NCI-H1417 (cell line): ENCODE measurements around the gene FAM171A2.

Experiments
- DNase-seq, 3 experiments: peaks; one replicate each; lab custom pipeline; 2025; lab: John Stamatoyannopoulos, UW

The FAM171A2 gene

DNA sequence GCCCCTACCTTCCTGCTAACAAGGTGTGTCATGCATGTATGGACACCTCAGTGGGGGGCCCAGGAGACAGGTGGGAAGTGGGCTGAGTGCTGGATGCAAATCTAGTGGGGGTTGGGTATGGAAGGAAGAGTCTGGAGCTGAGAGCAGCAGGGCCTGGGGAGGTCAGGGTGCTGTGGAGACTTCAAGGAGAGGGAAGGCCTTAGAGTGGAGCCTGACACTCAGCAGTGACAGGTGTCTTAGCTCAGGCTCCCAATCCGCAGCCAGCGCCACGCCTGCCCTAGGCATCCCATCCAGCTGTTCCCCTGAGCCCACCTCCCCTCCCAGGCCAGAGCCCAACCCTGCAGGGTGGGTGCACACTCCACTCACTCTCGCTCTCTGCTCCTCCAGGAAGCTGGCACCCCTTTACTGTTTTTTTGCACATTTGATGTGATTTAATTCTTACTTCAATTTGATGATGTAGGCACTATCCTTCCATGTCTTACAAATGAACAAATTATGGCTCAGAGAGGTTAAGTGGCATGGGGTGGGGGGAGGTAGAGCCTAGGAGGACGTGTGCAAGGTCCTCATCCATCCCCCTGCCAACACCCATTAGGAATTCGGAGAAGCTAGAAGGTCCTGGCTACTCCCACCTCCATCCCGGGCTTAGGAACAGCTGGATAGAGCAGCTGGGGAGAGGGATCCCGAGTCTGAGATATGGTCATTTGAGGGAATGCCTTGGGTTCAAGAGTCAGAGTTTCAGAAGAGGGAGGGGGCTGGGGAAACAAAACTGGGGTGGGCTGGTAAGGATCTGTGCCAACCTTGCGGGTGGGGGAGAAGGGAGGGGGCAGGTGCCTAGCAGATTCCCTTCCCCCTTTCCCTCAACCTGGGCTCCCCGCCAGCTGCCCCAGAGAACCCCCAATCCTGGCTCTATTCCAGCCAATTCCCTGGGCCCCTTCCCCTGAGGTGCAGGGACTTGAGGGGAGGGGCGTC, 2.1 kb downstream of the FAM171A2 start:
- peak in 1 of 3 experiments; percentile 47 for DNase-seq

DNA sequence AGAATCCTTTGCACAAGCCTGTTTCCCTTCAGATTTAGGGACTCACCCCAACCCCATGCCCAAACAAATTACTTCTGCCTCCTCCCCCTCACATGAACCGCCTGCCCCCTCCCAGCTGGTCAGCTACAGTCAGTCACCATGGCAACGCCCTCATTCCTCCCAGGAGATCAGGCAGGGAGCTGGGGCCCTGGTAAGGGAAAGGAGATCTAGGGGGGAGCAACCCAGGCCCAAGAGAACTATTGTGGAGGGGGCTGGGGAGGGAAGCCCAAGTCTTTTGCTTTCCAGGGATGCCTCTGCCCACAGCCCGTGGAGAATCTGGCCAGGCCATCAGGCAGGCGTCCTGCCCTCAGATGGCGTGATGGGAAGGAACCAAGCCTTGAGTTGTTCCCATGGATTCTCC, 2.8 kb downstream of the FAM171A2 start:
- DNase-seq, result peak in 2 of 3 experiments; percentile 43 to 52

DNA sequence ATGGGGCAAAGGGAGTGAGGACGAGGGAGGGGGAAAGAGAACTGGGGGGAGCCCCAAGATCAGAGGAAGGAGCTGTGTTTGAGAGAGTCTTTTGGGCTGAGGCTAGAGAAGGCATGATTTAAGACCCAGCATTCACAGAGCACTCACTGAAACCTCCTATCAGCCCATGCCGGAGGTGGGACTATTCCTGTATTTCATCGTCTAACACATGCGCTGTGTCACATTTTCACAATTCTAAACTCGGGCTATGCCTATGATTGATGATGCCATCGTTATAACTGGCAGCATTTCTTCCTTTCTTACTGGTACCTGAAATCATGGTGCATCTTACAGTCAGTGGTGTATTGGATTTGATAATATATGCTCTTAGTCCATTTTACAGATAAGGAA, 3.5 kb downstream of the FAM171A2 start:
- DNase-seq, result no peak

DNA sequence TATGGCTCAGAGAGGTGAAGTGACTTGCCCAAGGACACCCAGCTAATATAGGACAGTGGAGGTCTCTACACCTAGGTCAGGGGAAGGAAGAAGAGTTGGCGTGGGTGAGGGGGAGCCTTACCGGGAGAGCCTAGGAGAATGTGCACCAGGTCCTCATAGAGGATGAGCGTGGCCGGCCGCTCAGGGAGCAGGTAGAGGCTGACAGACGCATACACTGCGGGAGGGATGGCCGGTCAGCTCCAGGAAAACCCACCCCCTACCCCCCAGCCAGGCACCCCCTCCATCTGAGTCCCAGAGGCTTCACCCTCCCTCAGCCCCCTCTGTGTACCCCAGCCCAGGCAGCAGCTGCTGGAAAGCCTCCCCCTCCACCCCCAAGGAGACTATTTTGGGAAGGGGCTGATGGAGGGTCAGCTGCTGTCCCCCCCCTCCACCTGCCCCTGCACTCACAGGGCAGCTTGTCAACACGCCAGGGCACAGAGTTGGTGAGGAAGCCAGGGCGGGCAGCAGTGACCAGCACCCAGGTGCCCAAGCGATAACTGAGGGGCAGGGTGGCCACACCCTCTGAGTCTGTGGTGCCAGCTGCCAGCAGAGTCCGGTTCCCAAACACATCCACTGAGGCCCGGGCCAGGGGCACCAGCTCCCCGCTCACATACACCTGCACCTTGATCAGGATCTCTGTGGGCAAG, 4.1 kb downstream of the FAM171A2 start:
- no peak for DNase-seq

DNA sequence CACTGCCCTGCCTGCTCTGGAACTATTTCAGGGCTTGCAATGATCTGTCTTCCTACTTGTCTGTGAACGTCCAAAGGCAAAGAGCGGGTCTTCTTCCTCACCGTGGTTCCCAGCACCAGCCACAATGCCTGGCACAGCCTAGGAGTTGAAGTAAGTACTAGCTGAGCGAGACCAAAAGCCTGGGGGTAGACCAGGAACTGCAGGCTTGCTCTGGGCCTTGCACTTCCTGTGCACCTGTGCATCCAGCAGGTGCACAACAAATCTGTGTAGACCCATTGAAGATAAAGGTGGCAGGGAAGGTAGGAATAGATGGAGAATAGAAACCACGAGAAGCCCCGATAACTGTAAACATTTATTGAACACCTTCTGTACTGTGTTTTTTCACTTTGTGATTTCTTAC, 4.6 kb downstream of the FAM171A2 start:
- DNase-seq, result no peak

DNA sequence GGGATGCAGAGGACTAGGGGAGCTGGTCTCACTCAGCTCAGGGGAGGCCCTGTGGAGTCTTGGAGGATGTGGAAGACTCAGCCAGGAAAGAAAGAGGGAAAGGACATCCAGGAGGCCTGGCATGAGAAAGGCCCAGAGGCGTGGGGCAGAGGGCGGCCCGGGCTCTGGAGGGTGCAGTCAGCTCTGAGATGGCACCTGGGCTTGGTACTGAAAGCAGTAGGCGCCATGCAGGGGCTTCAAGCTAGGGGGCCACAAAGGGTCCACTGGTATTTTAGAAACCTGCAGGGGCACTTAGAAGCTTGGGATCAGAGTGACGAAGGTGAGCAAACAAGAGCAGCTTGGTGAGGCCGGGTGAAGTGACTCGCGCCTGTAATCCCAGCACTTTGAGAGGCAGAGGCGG, 5.6 kb downstream of the FAM171A2 start:
- DNase-seq, result no peak

DNA sequence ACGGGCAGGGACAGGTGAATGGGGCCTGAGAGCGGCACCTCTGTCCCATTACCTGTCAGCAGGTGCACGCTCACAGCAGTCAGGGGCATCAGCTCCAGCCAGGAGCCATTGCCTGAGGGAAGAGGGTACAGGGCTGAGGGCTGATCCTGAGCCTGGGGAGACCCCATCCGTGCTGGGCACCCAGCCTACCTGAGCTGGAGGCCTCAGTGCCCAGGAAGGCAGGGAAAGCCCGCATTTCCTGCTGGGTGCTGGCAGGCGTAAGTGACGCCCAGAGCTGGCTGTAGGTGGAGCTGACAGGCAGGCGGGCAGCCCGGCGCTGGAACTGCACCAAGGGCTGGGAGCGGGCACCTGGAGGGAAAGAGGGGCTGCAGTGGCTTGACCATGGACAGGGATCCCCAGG, 7.4 kb downstream of the FAM171A2 start:
- no peak for DNase-seq

DNA sequence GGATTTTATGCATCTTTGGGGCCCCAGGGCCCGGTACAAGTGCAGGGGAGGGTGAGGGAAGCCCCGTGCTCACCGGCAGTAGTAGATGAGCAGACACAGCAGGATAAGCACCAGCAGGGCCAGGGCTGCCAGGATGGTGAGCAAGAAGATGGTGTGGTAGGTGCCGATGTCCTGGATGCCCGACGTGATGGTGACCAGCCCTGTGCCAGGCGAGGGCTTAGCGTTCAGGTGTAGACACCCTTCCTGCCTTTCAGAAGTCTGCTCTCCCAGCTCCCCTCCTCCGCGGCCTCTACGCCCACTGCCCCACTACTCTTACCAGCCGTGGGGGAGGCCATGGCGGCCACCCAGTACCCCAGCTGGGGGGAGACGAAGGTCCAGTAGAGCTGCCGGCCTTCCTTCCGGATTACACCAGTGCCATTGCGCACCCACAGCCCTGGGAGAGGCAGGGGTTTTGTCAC, 8.0 kb downstream of the FAM171A2 start:
- DNase-seq, result no peak

DNA sequence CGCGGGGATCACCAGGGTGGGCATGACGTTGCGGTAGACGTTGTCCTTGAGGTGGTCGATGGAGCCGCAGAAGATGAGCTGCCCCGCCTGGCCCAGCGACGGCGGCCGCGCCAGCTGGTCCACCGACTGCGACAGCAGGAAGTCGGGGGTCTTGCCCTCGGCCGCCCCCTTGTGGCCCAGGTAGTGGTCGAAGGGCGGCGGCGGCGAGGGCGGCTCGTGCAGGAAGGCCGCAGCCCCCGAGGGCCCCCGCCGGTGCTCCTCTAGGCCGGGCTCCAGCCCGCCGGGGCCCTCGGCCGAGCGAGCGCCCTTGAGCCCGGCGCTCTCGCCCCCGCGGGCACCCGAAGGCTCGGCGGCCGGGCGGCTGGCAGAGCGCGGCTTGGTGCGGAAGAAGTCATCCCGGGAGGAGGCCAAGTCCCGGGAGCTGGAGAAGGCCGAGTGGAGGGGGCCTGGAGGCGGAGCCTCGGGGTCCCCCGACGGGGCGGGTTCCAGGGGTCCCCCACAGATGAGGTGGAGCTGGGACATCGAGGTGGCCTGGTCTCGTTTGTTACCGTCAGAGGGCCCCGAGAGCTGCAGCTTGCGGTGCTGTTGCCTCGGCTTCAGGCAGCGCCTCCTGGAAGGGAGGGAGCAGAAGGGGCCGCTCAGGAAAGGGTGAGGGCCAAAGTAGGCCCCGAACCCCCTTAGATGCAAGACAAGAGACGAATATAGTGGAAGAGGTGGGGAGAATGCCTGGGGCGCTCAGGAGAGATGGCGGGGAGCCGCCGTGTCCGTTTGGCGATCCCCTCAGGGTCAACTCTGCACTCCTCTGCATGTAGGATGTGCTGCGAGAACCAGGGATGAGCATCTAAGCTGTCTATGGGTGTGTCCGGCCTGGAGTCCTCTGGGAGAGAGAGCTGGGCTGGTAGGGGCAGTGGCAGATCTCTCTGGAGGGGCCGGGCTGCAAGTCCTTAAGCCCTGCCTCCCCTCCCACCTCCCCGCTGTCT, 8.8 kb downstream of the FAM171A2 start:
- DNase-seq, result no peak

DNA sequence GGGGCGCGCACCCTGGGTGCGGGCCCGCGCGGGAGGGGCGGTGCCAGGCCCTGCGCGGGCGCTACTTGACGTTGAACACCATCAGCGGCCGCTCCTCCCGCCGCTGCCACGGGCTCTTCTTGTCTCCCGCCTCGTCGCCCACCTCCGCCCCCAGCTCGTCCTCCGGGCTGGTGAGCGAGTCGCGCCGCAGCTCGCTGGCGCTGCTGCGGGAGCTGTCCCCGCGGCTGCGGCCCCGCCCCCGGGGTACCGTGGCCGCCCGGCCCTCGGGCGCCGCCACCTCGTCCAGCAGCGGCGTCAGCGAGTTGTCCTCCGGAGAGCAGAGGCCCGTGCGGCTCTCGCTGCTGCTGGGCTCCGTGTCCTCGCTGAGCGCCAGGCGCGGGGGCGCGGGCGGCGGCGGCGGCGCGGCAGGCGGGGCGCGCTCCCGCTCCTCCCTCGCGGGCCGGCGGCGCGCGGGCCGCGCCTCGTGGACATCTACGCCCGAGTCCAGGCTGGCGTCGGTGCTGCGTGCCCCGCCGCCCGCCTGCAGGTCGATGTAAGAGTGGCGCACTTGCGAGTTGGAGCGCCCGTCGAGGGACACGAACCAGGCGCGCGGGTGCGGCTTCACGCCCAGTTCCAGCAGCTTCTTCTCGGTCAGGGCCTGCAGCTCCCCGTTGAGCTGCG, 9.9 kb downstream of the FAM171A2 start:
- no peak for DNase-seq

DNA sequence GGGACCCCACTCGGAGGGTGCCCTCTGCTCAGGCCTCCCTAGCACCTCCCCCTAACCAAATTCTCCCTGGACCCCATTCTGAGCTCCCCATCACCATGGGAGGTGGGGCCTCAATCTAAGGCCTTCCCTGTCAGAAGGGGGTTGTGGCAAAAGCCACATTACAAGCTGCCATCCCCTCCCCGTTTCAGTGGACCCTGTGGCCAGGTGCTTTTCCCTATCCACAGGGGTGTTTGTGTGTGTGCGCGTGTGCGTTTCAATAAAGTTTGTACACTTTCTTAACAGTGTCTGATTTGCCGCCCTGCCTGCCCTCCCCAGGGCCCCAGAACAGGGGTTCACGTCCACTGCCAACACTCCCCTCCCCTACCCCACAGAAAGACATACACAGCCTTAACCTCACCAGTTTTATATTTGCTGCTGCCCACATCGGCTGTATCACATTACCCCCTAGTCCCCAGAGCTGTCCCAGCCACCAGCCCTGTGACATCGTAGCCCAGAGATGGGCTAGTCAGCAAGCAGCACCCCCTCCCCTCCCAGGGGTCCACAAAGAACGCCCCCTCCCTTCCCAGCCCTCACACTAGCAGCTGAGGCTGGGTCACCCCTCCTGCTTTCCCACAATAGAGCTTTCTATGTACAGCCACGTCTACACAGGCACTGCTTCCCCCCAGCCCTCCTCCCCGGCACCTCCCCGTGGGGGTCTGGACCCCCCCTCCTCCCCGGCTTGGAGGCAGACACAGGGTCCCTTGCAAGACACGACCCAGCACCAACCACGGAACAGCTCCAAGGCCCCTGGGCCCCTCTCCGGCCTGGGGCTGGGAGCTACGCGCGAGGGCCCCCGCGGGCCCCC, 10.6 kb downstream of the FAM171A2 start:
- DNase-seq, result no peak

DNA sequence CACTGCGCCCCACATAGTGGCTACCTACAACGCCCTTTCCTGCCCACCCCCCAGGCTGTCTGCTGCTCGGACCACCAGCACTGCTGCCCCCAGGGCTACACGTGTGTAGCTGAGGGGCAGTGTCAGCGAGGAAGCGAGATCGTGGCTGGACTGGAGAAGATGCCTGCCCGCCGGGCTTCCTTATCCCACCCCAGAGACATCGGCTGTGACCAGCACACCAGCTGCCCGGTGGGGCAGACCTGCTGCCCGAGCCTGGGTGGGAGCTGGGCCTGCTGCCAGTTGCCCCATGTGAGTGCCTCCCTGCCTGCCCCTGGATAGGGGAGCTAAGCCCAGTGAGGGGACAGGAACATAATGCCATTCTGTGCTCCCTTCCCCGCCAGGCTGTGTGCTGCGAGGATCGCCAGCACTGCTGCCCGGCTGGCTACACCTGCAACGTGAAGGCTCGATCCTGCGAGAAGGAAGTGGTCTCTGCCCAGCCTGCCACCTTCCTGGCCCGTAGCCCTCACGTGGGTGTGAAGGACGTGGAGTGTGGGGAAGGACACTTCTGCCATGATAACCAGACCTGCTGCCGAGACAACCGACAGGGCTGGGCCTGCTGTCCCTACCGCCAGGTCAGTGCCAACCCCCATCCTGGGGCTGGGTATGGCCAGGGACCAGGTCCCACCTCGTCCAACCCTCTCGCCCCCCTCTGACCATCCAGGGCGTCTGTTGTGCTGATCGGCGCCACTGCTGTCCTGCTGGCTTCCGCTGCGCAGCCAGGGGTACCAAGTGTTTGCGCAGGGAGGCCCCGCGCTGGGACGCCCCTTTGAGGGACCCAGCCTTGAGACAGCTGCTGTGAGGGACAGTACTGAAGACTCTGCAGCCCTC, 11.5 kb downstream of the FAM171A2 start:
- DNase-seq, result no peak

DNA sequence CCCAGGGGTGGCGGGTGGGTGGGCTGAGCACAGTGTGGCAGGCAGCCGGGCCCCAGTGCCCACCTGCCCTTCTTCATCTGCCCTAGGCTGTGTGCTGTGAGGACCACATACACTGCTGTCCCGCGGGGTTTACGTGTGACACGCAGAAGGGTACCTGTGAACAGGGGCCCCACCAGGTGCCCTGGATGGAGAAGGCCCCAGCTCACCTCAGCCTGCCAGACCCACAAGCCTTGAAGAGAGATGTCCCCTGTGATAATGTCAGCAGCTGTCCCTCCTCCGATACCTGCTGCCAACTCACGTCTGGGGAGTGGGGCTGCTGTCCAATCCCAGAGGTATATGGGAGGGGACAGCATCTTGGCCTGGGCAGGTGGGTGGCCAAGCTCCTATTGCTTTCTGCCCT, 12.2 kb downstream of the FAM171A2 start:
- DNase-seq, result no peak

DNA sequence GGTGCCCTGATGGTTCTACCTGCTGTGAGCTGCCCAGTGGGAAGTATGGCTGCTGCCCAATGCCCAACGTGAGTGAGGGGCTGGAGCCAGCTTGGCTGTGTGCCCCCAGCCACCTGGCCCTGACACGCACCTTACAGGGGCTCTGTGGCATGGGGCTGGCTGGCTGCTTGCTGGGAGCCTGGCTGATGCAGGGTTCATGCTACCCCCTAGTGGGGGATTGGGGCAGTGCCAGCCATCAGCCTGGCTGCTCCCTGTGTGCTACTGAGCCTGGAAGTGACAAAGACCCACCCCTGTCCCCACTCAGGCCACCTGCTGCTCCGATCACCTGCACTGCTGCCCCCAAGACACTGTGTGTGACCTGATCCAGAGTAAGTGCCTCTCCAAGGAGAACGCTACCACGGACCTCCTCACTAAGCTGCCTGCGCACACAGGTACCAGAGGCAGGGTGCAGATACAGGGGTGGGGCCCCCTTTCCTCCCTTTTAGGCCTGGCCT, 12.9 kb downstream of the FAM171A2 start:
- DNase-seq, result peak; percentile 43 to 67 (median 43)

DNA sequence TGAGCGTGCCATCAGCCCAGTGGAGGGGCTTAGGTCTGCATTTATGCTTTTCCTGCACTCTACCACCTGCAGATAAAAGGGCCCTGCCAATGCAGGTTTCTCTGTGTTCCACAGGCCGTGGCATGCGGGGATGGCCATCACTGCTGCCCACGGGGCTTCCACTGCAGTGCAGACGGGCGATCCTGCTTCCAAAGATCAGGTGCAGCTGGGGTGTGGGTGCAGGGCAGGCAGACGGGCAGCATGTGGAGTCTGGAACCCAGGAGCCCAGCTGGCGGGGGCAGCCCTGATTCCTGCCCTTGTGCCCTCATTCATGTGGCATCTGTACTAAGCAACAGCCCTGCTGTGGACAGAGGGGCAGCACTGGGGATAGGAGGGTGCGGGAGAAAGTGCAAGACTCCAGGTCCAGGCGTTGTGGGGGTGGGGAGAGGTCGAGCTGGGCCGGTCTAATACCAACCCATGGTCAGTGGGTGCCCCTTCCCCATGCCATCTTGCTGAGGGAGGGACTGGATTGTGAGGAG, 14.0 kb downstream of the FAM171A2 start:
- DNase-seq, result no peak

DNA sequence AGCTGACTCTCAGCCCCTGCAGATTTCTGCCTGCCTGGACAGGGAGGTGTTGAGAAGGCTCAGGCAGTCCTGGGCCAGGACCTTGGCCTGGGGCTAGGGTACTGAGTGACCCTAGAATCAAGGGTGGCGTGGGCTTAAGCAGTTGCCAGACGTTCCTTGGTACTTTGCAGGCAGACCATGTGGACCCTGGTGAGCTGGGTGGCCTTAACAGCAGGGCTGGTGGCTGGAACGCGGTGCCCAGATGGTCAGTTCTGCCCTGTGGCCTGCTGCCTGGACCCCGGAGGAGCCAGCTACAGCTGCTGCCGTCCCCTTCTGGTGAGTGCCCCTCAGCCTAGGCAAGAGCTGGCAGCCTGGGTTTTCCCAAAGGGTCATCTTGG, 14.7 kb downstream of the FAM171A2 start:
- DNase-seq, result no peak

DNA sequence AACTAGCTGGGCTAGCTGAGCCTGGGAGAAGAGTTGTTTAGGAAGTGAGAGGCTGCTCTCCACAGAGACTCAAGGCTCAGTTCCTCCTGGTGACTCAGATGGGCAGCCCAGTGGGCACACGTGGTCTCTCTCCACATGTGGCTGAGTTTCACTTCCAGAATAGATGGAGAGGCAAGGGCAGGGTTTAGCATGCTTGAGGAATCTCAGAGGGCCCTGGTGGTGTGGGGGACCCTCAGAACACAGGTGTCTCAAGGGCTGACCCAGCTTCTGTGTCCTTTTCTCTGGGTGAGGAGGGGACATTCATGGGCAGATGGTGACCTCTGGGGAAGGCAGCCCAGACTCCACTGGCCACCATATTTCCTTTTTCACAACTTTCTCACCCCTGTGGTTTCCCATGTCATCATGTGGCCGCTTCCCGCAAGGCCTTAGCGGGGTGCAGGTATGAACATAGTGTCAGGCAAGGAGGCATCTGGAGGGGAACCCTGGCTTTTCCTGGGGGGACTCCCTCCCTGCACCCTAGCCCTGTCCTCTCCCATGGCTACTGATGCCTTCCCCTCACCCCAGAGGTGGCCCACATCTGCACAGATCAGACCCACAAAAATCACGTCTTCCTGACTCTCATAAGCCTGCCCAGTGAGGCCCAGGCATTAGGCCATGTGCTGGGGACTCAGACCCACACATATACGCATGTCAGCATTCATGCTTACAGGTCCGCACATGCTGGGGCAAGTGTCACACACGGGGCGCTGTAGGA, 15.2 kb downstream of the FAM171A2 start:
- DNase-seq, result no peak
